Large intestine (tissue), 3 donors: ENCODE measurements around the gene KCNAB2. TPM values are rescaled to one million over a fixed set of nuclear protein-coding genes. Genes with fewer than 3 reads are reported as not detected.

Experiments
- DNase-seq, 2 donors: peaks; one replicate each; pipeline versions ENCODE4 v3.0.0 to v3.0.0-alpha.2; 2013
- H3K27ac ChIP-seq: one replicate; pipeline ENCODE4 v1.5.1; 2013; ENCODE audit warnings: low read length
- H3K27me3 ChIP-seq: 2 replicates; pipeline ENCODE4 v1.6.1; 2013; ENCODE audit warnings: low read length; ENCODE audit not compliant: control insufficient read depth, insufficient read depth
- H3K36me3 ChIP-seq: 2 replicates; pipeline ENCODE4 v1.6.1; 2013; ENCODE audit warnings: low read length; ENCODE audit not compliant: control insufficient read depth, insufficient read depth
- H3K4me1 ChIP-seq: one replicate; pipeline ENCODE4 v1.6.1; 2013; ENCODE audit warnings: low read length; ENCODE audit not compliant: control insufficient read depth, insufficient read depth
- H3K4me3 ChIP-seq: one replicate; pipeline ENCODE4 v1.5.1; 2013; ENCODE audit warnings: low read length
- H3K9me3 ChIP-seq: one replicate; pipeline ENCODE4 v1.6.1; 2013; ENCODE audit warnings: mild to moderate bottlenecking, low read depth, low read length, moderate library complexity; ENCODE audit not compliant: control insufficient read depth
- WGBS: methylation state at CpG from one replicate; pipeline ENCODE4 v1.1.5; 2013; ENCODE audit warnings: low lambda C conversion rate; ENCODE audit not compliant: insufficient coverage; 5-methylcytosine and 5-hydroxymethylcytosine counted together
- polyA plus RNA-seq: library from polyadenylated mRNA; unstranded; fragments of 120-200 nt; gene quantifications from one replicate; pipeline ENCODE4 v1.2.1, GENCODE V29; 2013

The KCNAB2 gene
- polyA plus RNA-seq, 1 donor = 27.9 TPM

DNA sequence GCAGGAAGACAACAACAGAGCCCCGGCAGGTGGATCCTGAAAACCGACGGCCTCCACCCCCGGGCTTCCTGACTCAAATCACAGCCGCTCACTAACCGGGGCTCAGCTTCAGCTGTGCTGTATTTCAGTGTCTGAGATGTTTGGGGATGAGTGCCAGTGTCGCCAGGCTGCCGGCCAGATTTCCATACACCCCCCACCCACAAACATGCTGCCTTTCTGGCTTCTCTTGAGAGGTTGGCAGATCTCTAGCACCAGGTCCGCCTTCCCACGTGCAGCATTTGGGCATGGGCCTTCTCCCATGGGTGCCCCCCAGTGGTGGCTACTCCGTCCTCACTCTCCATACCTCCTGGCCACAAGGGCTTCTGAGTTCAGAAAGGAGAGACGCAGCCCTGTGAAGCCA is 34.8 kb downstream of the KCNAB2 start:
- no peaks in the 10 kb centered on the region for H3K4me1 ChIP-seq
- DNase-seq = no peak
- no CpG with 5 or more reads among the region's 12 CpGs for WGBS
- no peak overlapping the region for H3K4me3 ChIP-seq
- no peak overlapping the region for H3K27ac ChIP-seq
- no peaks in the 10 kb centered on the region for H3K27me3 ChIP-seq
- H3K36me3 ChIP-seq = peaks cover 10% of the 10 kb centered on the region
- H3K9me3 ChIP-seq = no peaks in the 10 kb centered on the region

- Histone ChIP-seq H3K27me3 (no peaks in the 10 kb centered on the region), H3K27ac (no peak overlapping the region), H3K36me3 (peaks cover 6% of the 10 kb centered on the region), H3K9me3 (no peaks in the 10 kb centered on the region), H3K4me1 (no peaks in the 10 kb centered on the region), H3K4me3 (no peak overlapping the region)
- DNase-seq = no peak
- WGBS = no CpG with 5 or more reads among the region's 12 CpGs
Observed at GRCh38 chr1:6081901-6082300, 36.2 kb downstream of the KCNAB2 start.

DNA sequence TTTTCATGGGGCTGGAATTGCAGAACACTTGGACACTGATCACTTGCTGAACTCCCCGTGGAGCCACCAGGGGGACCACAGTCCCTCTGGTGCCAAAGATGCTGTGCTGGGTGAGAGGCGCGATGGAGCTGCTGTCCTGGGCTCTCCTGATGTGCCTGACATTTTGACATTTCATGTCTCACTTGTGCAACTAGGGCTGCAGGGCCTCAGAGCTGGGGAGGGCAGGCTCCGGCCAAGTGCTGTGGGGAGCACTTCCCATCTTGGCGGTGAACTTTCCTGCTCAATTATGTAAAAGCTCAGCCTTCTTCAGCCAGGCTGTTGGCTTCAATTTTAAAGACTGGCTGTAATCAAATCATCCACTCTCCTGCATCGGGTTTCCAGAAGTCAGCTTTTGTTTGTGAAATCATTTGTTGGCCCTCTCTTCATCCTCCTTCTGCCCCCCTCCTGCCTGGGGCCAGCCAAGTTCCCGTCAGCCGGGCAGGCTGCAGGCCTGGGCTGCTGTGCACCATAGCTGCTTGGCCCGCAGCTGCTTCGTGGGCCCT is 36.8 kb downstream of the KCNAB2 start:
- Histone ChIP-seq H3K27ac (no peak overlapping the region), H3K4me1 (no peaks in the 10 kb centered on the region), H3K27me3 (no peaks in the 10 kb centered on the region), H3K4me3 (no peak overlapping the region), H3K36me3 (peaks cover 6% of the 10 kb centered on the region), H3K9me3 (no peaks in the 10 kb centered on the region)
- WGBS = no CpG with 5 or more reads among the region's 10 CpGs
- DNase-seq = no peak

DNA sequence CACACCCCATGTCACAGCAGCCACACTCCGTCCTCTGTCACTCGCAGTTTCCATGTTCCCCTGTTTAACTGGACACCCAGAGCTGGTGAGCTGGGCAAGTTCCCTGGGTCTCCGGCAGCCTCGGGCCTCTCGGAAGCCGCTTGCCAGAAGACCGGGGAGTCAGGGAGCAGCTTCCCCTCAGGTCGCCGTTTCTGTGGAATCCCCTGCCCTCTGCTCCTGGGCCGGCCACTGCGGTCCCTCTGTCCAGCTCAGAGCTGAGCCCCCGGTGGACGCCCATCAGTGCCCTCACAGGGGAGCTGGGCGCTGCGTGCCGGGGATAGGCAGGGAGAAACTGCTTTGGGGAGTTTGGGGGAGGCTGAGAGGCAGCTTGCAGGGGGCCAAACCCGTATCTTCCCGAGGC is 37.7 kb downstream of the KCNAB2 start:
- no CpG with 5 or more reads among the region's 18 CpGs for WGBS
- Histone ChIP-seq H3K4me1 (no peaks in the 10 kb centered on the region), H3K27me3 (no peaks in the 10 kb centered on the region), H3K9me3 (no peaks in the 10 kb centered on the region), H3K4me3 (no peak overlapping the region), H3K27ac (no peak overlapping the region), H3K36me3 (peaks cover 6% of the 10 kb centered on the region)
- no peak for DNase-seq

GRCh38 chr1:6083801-6084446 is 38.2 kb downstream of the KCNAB2 start:
- Histone ChIP-seq H3K4me3 (no peak overlapping the region), H3K27me3 (no peaks in the 10 kb centered on the region), H3K36me3 (peaks cover 6% of the 10 kb centered on the region), H3K27ac (no peak overlapping the region), H3K9me3 (no peaks in the 10 kb centered on the region), H3K4me1 (no peaks in the 10 kb centered on the region)
- DNase-seq = no peak
- WGBS = no CpG with 5 or more reads among the region's 12 CpGs

- peaks cover 6% of the 10 kb centered on the region for H3K36me3 ChIP-seq
- no peaks in the 10 kb centered on the region for H3K4me1 ChIP-seq
- no CpG with 5 or more reads among the region's 18 CpGs for WGBS
- no peak for DNase-seq
- no peak overlapping the region for H3K4me3 ChIP-seq
- H3K27ac ChIP-seq = no peak overlapping the region
- no peaks in the 10 kb centered on the region for H3K9me3 ChIP-seq
- no peaks in the 10 kb centered on the region for H3K27me3 ChIP-seq
Observed at GRCh38 chr1:6084781-6085495, 39.2 kb downstream of the KCNAB2 start.

DNA sequence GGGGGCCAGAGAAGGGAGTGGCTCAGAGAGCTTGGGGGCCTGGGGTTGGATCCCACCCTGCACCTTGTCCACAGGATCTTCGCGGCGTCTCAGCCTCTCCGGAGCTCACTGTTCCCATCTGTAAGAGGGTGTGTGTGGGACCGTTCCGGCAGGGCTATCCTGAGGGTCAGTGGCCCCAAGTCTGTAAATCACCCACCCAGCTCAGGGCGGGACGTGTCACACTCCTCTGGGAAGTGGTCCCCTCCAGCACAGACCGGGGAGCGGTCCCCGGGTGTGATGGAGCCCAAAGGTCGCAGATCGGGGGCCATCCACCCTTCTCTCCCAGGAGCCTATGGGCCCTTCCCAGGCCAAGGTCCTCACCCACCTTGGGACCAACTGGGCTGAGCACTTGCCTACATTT is 40.0 kb downstream of the KCNAB2 start:
- Histone ChIP-seq H3K27ac (no peak overlapping the region), H3K36me3 (peaks cover 6% of the 10 kb centered on the region), H3K4me3 (no peak overlapping the region), H3K9me3 (no peaks in the 10 kb centered on the region), H3K27me3 (no peaks in the 10 kb centered on the region), H3K4me1 (no peaks in the 10 kb centered on the region)
- DNase-seq = no peak
- WGBS = no CpG with 5 or more reads among the region's 13 CpGs

GRCh38 chr1:6086358-6086757 is 40.7 kb downstream of the KCNAB2 start:
- Histone ChIP-seq H3K36me3 (peaks cover 4% of the 10 kb centered on the region), H3K27me3 (no peaks in the 10 kb centered on the region), H3K4me3 (no peak overlapping the region), H3K27ac (no peak overlapping the region), H3K4me1 (no peaks in the 10 kb centered on the region), H3K9me3 (no peaks in the 10 kb centered on the region)
- DNase-seq = no peak
- WGBS = no CpG with 5 or more reads among the region's 13 CpGs

DNA sequence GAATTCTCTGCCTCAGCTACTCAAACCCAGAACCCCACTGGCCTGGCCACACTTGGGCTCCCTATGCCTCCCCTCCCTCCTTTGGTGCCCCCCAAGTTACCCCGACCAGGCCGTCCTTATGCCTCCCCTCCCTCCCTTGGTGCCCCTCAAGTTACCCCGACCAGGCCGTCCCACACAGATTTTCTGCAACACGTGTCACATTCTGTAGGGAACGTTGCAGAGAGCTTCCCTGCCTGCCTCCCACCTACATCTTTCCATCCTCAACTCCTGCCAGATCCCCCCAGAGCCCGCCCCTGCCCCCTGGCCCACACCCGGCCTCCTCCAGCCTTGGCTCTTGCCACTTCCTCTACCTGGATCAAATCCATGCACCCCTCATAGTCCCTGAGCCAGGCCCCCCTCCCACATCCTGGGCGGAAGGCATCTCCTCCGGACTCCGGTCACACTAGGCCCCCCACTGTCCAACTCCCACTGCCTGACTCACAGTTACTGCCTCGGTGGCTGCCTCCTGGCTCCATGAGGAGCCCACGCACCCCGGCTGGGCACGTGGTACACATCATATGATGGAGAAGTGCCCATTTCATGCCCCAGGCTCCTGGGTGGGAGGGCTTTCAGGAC is 41.2 kb downstream of the KCNAB2 start:
- Histone ChIP-seq H3K4me1 (no peaks in the 10 kb centered on the region), H3K27ac (no peak overlapping the region), H3K4me3 (no peak overlapping the region), H3K36me3 (peaks cover 4% of the 10 kb centered on the region), H3K27me3 (no peaks in the 10 kb centered on the region), H3K9me3 (no peaks in the 10 kb centered on the region)
- no peak for DNase-seq
- no CpG with 5 or more reads among the region's 15 CpGs for WGBS

GRCh38 chr1:6087377-6087772 is 41.7 kb downstream of the KCNAB2 start:
- WGBS = no CpG with 5 or more reads among the region's 14 CpGs
- peaks cover under 1% of the 10 kb centered on the region for H3K36me3 ChIP-seq

More at GRCh38 chr1:6087377-6087772, 41.7 kb downstream of the KCNAB2 start:
- Histone ChIP-seq H3K27me3 (no peaks in the 10 kb centered on the region), H3K27ac (no peak overlapping the region), H3K4me1 (no peaks in the 10 kb centered on the region), H3K4me3 (no peak overlapping the region), H3K9me3 (no peaks in the 10 kb centered on the region)
- no peak for DNase-seq
